Trophoblast cell (in vitro differentiated cells and primary cell): ENCODE results near the gene HID1.

Experiments used
- DNase-seq, 2 donors: peaks; one replicate each; pipeline ENCODE4 v3.0.0-alpha.2; 2016
- H2AFZ ChIP-seq: 2 replicates; pipeline ENCODE4 v1.6.1; 2013; ENCODE audit warnings: low read length, moderate library complexity, mild to moderate bottlenecking; ENCODE audit not compliant: insufficient read depth, poor library complexity
- H2AK5ac ChIP-seq: 2 replicates; pipeline ENCODE4 v1.6.1; 2013; ENCODE audit warnings: mild to moderate bottlenecking, low read length
- H2BK120ac ChIP-seq: 2 replicates; pipeline ENCODE4 v1.6.1; 2013; ENCODE audit warnings: low read length, mild to moderate bottlenecking, moderate library complexity; ENCODE audit not compliant: insufficient read depth, poor library complexity
- H2BK12ac ChIP-seq: 2 replicates; pipeline ENCODE4 v1.6.1; 2013; ENCODE audit warnings: mild to moderate bottlenecking, low read length, moderate library complexity
- H2BK5ac ChIP-seq: 2 replicates; pipeline ENCODE4 v1.6.1; 2013; ENCODE audit warnings: low read length, low read depth, moderate library complexity, mild to moderate bottlenecking; ENCODE audit not compliant: poor library complexity
- H3K14ac ChIP-seq: 2 replicates; pipeline ENCODE4 v1.6.1; 2013; ENCODE audit warnings: mild to moderate bottlenecking, low read length
- H3K18ac ChIP-seq: 2 replicates; pipeline ENCODE4 v1.6.1; 2013; ENCODE audit warnings: mild to moderate bottlenecking, low read length
- H3K23ac ChIP-seq: 2 replicates; pipeline ENCODE4 v1.6.1; 2013; ENCODE audit warnings: low read length
- H3K27ac ChIP-seq: 2 replicates; pipeline ENCODE4 v1.5.1; 2013; ENCODE audit warnings: low read depth, mild to moderate bottlenecking, inconsistent platforms, low read length, moderate library complexity
- H3K27me3 ChIP-seq: 2 replicates; pipeline ENCODE4 v1.6.1; 2013; ENCODE audit warnings: inconsistent platforms, mild to moderate bottlenecking, low read length, moderate library complexity; ENCODE audit not compliant: insufficient read depth
- H3K36me3 ChIP-seq, 2 experiments: 1 replicate in 1 of 2; 2 replicates in 1 of 2; pipeline ENCODE4 v1.6.1; 2013; ENCODE audit warnings: low read length in 2 of 2, mild to moderate bottlenecking in 2 of 2, moderate library complexity in 1 of 2; ENCODE audit not compliant: insufficient read depth in 2 of 2, control insufficient read depth in 1 of 2
- H3K4ac ChIP-seq: 2 replicates; pipeline ENCODE4 v1.6.1; 2013; ENCODE audit warnings: low read depth, mild to moderate bottlenecking, low read length, moderate library complexity
- H3K4me1 ChIP-seq, 2 experiments: 1 replicate in 1 of 2; 2 replicates in 1 of 2; pipeline ENCODE4 v1.6.1; 2013; ENCODE audit warnings: low read length in 2 of 2, mild to moderate bottlenecking in 2 of 2, moderate library complexity in 1 of 2; ENCODE audit not compliant: insufficient read depth in 2 of 2, control insufficient read depth in 1 of 2
- H3K4me2 ChIP-seq: 2 replicates; pipeline ENCODE4 v1.6.1; 2013; ENCODE audit warnings: inconsistent platforms, mild to moderate bottlenecking, low read length, moderate library complexity
- H3K4me3 ChIP-seq: 2 replicates; pipeline ENCODE4 v1.5.1; 2013; ENCODE audit warnings: mild to moderate bottlenecking, low read depth, low read length, inconsistent platforms
- H3K79me1 ChIP-seq: one replicate; pipeline ENCODE4 v1.6.1; 2013; ENCODE audit warnings: low read length
- H3K79me2 ChIP-seq: 2 replicates; pipeline ENCODE4 v1.6.1; 2013; ENCODE audit warnings: low read length, mild to moderate bottlenecking; ENCODE audit not compliant: control insufficient read depth, insufficient read depth, poor library complexity
- H3K9ac ChIP-seq: 2 replicates; pipeline ENCODE4 v1.6.1; 2013; ENCODE audit warnings: mild to moderate bottlenecking, low read length
- H3K9me3 ChIP-seq: 2 replicates; pipeline ENCODE4 v1.6.1; 2013; ENCODE audit warnings: low read depth, mild to moderate bottlenecking, control low read depth, inconsistent platforms, low read length; ENCODE audit not compliant: insufficient read depth
- H4K12ac ChIP-seq: 2 replicates; pipeline ENCODE4 v1.6.1; 2013; ENCODE audit warnings: low read depth, mild to moderate bottlenecking, low read length, moderate library complexity
- H4K8ac ChIP-seq: 2 replicates; pipeline ENCODE4 v1.6.1; 2013; ENCODE audit warnings: low read depth, mild to moderate bottlenecking, low read length, moderate library complexity
- H4K91ac ChIP-seq: one replicate; pipeline ENCODE4 v1.6.1; 2013; ENCODE audit warnings: low read depth, mild to moderate bottlenecking, low read length, moderate library complexity
- WGBS: extraction: QIAGEN DNeasy Blood & Tissue Kit; methylation state at CpG from one replicate; pipeline ENCODE4 v1.1.7; 2013; ENCODE audit warnings: missing lambda C conversion rate; ENCODE audit not compliant: insufficient read length, insufficient coverage; ENCODE audit errors: extremely low coverage; 5-methylcytosine and 5-hydroxymethylcytosine counted together

The HID1 gene

GRCh38 chr17:74962622-74963394 is 9.8 kb downstream of the HID1 start:
- H3K23ac ChIP-seq: no peak overlapping the region
- H3K4me3 ChIP-seq: no peak overlapping the region
- no peak overlapping the region for H3K27ac ChIP-seq
- no peak overlapping the region for H3K18ac ChIP-seq
- no peak overlapping the region for H4K12ac ChIP-seq
- no CpG with 5 or more reads among the region's 18 CpGs for WGBS
- H3K4me2 ChIP-seq: no peak overlapping the region
- H2AFZ ChIP-seq: no peak overlapping the region
- no peak overlapping the region for H2AK5ac ChIP-seq
- peaks cover 0 to 1% of the 10 kb centered on the region in 2 experiments for H3K4me1 ChIP-seq
- no peaks in the 10 kb centered on the region for H3K27me3 ChIP-seq
- H3K14ac ChIP-seq: no peak overlapping the region
- H3K79me2 ChIP-seq: no peaks in the 10 kb centered on the region
- no peak overlapping the region for H4K91ac ChIP-seq
- H2BK5ac ChIP-seq: no peak overlapping the region
- H3K36me3 ChIP-seq: no peaks in the 10 kb centered on the region
- no peak overlapping the region for H3K4ac ChIP-seq
- peaks cover 4% of the 10 kb centered on the region for H3K9me3 ChIP-seq
- no peak overlapping the region for H4K8ac ChIP-seq
- H2BK120ac ChIP-seq: no peak overlapping the region
- H2BK12ac ChIP-seq: no peak overlapping the region
- no peaks in the 10 kb centered on the region for H3K79me1 ChIP-seq
- H3K9ac ChIP-seq: no peak overlapping the region
- no peak for DNase-seq

- Histone ChIP-seq H3K14ac (no peak overlapping the region), H3K79me2 (no peaks in the 10 kb centered on the region), H3K79me1 (no peaks in the 10 kb centered on the region), H3K27ac (no peak overlapping the region), H3K18ac (no peak overlapping the region), H3K4me1 (peaks cover 0 to 1% of the 10 kb centered on the region in 2 experiments), H3K9me3 (peaks cover 4% of the 10 kb centered on the region), H3K36me3 (no peaks in the 10 kb centered on the region), H3K27me3 (no peaks in the 10 kb centered on the region), H2BK120ac (no peak overlapping the region), H3K23ac (no peak overlapping the region), H4K8ac (no peak overlapping the region), H3K4me3 (no peak overlapping the region), H3K4ac (no peak overlapping the region), H4K91ac (no peak overlapping the region), H2BK5ac (no peak overlapping the region), H2BK12ac (no peak overlapping the region), H2AK5ac (peak overlapping the region; percentile 44), H4K12ac (no peak overlapping the region), H3K4me2 (no peak overlapping the region), H2AFZ (no peak overlapping the region), H3K9ac (no peak overlapping the region)
- no CpG with 5 or more reads among the region's 23 CpGs for WGBS
- peak; percentile 72 to 96 for DNase-seq
Measured at GRCh38 chr17:74961657-74962350, 10.8 kb downstream of the HID1 start.

- no peaks in the 10 kb centered on the region for H3K79me2 ChIP-seq
- H2BK120ac ChIP-seq: no peak overlapping the region
Measured at GRCh38 chr17:74960570-74961342, 11.8 kb downstream of the HID1 start.

GRCh38 chr17:74959826-74960515 is 12.6 kb downstream of the HID1 start:
- H2AK5ac ChIP-seq: no peak overlapping the region
- H2BK5ac ChIP-seq: no peak overlapping the region
- H3K23ac ChIP-seq: no peak overlapping the region
- no peak overlapping the region for H3K27ac ChIP-seq
- H3K9ac ChIP-seq: no peak overlapping the region
- H3K18ac ChIP-seq: no peak overlapping the region
- H4K12ac ChIP-seq: no peak overlapping the region
- no peak overlapping the region for H4K91ac ChIP-seq
- H2AFZ ChIP-seq: no peak overlapping the region
- no peak overlapping the region for H3K4ac ChIP-seq
- H3K4me2 ChIP-seq: no peak overlapping the region
- peaks cover 4% of the 10 kb centered on the region for H3K9me3 ChIP-seq
- H3K4me3 ChIP-seq: no peak overlapping the region
- H3K36me3 ChIP-seq: no peaks in the 10 kb centered on the region
- H2BK120ac ChIP-seq: no peak overlapping the region
- peaks cover 0 to 1% of the 10 kb centered on the region in 2 experiments for H3K4me1 ChIP-seq
- no peaks in the 10 kb centered on the region for H3K79me1 ChIP-seq
- WGBS: no CpG with 5 or more reads among the region's 14 CpGs
- peak in 1 of 2 donors; percentile 37 for DNase-seq
- H3K14ac ChIP-seq: no peak overlapping the region
- H4K8ac ChIP-seq: no peak overlapping the region
- no peak overlapping the region for H2BK12ac ChIP-seq
- no peaks in the 10 kb centered on the region for H3K79me2 ChIP-seq
- no peaks in the 10 kb centered on the region for H3K27me3 ChIP-seq

More at GRCh38 chr17:74960570-74961342, 11.8 kb downstream of the HID1 start:
- no peak overlapping the region for H3K4me2 ChIP-seq
- no peak overlapping the region for H2BK12ac ChIP-seq
- no peak overlapping the region for H3K14ac ChIP-seq
- no peak overlapping the region for H3K18ac ChIP-seq
- H3K4me3 ChIP-seq: no peak overlapping the region
- H3K9ac ChIP-seq: no peak overlapping the region
- no peak overlapping the region for H2AK5ac ChIP-seq
- H3K27ac ChIP-seq: no peak overlapping the region
- H3K79me1 ChIP-seq: no peaks in the 10 kb centered on the region
- no peak overlapping the region for H4K8ac ChIP-seq
- H2AFZ ChIP-seq: no peak overlapping the region
- peaks cover 7% of the 10 kb centered on the region for H3K9me3 ChIP-seq
- WGBS: no CpG with 5 or more reads among the region's 19 CpGs
- DNase-seq: peak; percentile 68 to 75
- no peaks in the 10 kb centered on the region for H3K36me3 ChIP-seq
- H4K91ac ChIP-seq: no peak overlapping the region
- H2BK5ac ChIP-seq: no peak overlapping the region
- peaks cover 0 to 1% of the 10 kb centered on the region in 2 experiments for H3K4me1 ChIP-seq
- H4K12ac ChIP-seq: no peak overlapping the region
- no peaks in the 10 kb centered on the region for H3K27me3 ChIP-seq
- H3K23ac ChIP-seq: no peak overlapping the region
- H3K4ac ChIP-seq: no peak overlapping the region
